HEK293T (cell line): Measurements from ENCODE around the gene ZNF296.

Experiments
- FOXM1 ChIP-seq: fragments of 450-650 bp; IDR thresholded peaks from 2 replicates; pipeline ENCODE4 v1.6.1; 2017; ENCODE audit warnings: mild to moderate bottlenecking, borderline replicate concordance
- ZNF384 ChIP-seq: fragments of 450-650 bp; IDR thresholded peaks from 2 replicates; pipeline ENCODE4 v1.6.1; 2016

DNA sequence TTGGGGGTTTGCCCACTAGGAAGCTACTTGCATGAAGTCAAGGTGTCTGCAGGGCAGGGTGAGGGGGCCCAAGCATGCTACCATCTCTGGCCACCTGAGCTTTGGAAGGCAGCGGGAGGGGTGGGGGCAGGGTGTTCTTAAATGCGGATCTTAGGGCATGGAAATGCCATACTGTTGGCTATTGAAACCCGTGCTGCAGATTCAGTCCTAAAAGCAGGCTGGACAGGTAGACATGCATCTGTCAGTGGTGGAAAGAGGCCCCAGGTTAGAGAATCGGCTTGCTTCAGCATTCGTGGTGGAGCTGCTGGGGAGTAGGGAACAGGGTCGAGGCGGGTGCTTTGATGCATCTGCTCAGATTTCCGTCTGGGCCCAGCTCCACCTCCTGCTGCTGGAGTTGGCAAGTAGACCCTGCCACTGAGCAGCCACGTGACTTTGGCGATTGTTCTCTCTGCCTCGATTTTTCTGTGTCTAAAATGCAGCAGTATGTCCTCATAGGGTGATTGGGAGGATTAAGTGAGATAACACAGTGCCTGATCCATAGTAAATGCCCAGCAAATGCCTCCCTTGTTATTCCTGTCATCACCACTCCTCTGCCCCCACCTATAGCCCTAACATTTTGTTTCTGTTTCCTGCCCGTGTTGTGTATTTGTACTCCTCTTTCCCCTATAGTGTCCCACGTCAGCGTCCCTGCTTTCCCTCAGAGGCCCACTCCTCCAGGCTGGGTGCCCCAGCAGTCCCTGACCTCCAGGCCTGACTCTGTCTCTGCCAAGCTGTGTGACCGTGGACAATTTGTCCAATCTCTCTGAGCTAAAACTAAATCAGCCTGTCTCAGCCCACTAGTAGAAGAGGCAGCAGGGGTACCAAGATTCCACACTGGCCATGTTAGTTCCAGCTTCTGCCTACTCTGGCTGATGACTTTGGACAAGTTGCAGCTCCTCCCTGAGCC is 22.5 kb upstream of the ZNF296 start:
- TF ChIP-seq ZNF384 (no peak), FOXM1 (no peak)
